ENCODE measurements around the gene CCDC88B. TPM values are rescaled to one million over a fixed set of nuclear protein-coding genes. Genes with fewer than 3 reads are reported as not detected.

Gene CCDC88B, protein sequence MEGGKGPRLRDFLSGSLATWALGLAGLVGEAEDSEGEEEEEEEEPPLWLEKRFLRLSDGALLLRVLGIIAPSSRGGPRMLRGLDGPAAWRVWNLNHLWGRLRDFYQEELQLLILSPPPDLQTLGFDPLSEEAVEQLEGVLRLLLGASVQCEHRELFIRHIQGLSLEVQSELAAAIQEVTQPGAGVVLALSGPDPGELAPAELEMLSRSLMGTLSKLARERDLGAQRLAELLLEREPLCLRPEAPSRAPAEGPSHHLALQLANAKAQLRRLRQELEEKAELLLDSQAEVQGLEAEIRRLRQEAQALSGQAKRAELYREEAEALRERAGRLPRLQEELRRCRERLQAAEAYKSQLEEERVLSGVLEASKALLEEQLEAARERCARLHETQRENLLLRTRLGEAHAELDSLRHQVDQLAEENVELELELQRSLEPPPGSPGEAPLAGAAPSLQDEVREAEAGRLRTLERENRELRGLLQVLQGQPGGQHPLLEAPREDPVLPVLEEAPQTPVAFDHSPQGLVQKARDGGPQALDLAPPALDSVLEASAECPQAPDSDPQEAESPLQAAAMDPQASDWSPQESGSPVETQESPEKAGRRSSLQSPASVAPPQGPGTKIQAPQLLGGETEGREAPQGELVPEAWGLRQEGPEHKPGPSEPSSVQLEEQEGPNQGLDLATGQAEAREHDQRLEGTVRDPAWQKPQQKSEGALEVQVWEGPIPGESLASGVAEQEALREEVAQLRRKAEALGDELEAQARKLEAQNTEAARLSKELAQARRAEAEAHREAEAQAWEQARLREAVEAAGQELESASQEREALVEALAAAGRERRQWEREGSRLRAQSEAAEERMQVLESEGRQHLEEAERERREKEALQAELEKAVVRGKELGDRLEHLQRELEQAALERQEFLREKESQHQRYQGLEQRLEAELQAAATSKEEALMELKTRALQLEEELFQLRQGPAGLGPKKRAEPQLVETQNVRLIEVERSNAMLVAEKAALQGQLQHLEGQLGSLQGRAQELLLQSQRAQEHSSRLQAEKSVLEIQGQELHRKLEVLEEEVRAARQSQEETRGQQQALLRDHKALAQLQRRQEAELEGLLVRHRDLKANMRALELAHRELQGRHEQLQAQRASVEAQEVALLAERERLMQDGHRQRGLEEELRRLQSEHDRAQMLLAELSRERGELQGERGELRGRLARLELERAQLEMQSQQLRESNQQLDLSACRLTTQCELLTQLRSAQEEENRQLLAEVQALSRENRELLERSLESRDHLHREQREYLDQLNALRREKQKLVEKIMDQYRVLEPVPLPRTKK (N-terminal part only)
- total RNA-seq = 0.54 and 0.69 TPM in 2 replicates

DNA sequence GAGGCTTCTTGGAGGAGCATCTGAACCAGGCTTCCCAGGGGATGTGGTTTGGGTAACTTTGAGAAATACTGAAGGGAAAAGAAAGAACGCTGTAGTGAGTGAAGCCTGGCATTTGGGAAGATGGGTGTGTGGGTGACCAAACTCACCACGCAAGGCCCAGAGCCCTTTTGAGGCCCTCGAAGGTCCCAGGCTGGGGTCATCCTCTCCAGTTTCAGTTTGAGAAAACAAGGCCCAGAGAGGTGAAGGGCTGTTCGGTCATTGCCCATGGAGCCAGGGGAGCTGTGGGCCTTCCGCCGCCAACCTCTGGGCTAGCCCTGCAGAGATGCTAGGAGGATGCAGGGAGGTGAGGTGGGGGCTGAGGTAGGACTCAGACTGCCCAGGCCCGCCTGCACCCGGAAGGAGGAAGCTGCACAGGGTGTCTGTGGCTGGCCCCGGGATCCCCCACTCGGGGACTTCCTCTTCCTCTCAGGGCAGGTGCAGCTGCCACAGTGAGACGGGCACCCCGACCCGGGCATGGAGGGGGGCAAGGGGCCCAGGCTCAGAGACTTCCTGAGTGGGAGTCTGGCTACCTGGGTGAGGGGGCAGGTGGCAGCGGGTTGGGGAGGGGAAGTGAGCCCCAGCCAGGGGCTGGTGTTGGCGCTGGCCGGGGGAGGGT lies at the start of gene CCDC88B:
TSS of gene CCDC88B (plus strand) at position 451 of the 655 bp plus-strand sequence. CDS start at position 514, 63 bp downstream.

DNA sequence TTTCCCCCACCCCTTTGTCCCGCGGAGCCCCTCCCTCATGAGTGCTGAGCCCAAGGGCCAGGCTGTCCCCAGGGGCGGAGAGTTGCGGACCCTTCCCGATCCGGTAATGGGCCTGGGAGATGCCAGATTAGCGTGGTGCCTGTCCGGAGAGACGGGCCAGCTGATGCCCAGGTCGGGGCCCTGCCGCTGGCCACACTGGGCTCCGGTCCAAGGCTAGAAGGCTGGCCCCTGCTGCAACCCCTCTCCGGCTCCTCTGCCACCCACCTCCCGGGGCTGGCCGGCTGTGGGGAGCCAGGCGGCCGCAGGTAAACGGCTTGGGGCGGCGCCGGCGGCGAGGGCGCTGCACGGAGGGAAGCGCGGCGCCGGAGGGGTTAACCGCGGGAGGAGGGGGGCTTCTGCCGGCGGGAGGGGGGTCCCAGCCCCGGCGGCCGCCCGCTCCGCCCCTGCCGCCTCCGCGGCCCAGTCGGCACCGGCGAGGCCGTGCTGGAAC lies 48.7 kb upstream of the CCDC88B start, which contains the start of gene KCNK4:
TSS of gene KCNK4 (plus strand) at position 41 of the 490 bp plus-strand sequence. CDS start 1,717 bp downstream, outside the sequence.

GRCh38 chr11:64299847-64300648 lies 40.0 kb upstream of the CCDC88B start, which contains the start of gene CATSPERZ:
CATSPERZ (plus strand) TSS chr11:64300358; CDS start chr11:64300411, 53 bp downstream.

GRCh38 chr11:64305075-64305690 lies 34.8 kb upstream of the CCDC88B start, which contains the start of gene ESRRA:
ESRRA (plus strand) TSS chr11:64305524; CDS start chr11:64307180, 1,656 bp downstream.

GRCh38 chr11:64317325-64317960 lies 22.6 kb upstream of the CCDC88B start, which contains the start of gene TRMT112:
TRMT112 (minus strand) TSS chr11:64317559; CDS start chr11:64317526, 33 bp downstream.

DNA sequence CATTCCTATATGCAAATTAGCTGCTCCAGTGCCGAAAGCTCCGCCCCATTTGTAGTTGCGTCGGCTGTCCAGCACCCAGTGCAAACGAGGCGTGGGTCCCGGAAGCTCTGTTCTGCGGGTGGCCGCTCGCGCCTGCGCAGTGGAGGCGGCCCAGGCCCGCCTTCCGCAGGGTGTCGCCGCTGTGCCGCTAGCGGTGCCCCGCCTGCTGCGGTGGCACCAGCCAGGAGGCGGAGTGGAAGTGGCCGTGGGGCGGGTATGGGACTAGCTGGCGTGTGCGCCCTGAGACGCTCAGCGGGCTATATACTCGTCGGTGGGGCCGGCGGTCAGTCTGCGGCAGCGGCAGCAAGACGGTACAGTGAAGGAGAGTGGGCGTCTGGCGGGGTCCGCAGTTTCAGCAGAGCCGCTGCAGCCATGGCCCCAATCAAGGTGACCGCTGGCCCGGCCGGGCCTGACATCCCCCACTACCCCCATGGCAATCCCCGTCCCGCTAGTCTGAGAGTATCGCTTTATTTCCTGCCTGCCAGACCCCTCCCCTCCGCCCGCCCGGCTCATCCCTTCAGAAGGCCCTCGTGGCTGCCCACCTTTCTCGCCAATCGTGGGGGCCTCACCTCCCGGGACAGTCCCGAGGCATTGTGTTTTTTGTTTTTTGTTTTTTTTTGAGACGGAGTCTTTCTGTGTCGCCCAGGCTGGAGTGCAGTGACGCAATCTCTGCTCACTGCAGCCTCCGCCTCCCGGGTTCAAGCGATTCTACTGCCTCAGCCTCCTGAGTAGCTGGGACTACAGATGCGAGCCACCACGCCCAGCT lies 21.8 kb upstream of the CCDC88B start, which contains the start of gene PRDX5:
TSS of gene PRDX5 (plus strand) at position 161 of the 805 bp plus-strand sequence. CDS start at position 256, 95 bp downstream.

GRCh38 chr11:64358907-64359711 lies 19.1 kb downstream of the CCDC88B start, which contains the start of gene RPS6KA4:
RPS6KA4 (plus strand) TSS chr11:64359162; CDS start chr11:64359236, 74 bp downstream.

Other genes with a start within 250 kb of the CCDC88B start
- gene MACROD1, start 174.1 kb upstream of the CCDC88B start, total RNA-seq = 14.9 and 15.3 TPM in 2 replicates
- gene STIP1, start 154.0 kb upstream of the CCDC88B start, total RNA-seq = 68.7 and 86.9 TPM in 2 replicates
- gene FERMT3, start 133.5 kb upstream of the CCDC88B start, total RNA-seq = 13.7 and 14.4 TPM in 2 replicates
- 16.2 and 19.6 TPM in 2 replicates for gene TRPT1, start 114.0 kb upstream of the CCDC88B start, total RNA-seq
- 52.1 and 60.7 TPM in 2 replicates for gene NUDT22, start 113.9 kb upstream of the CCDC88B start, total RNA-seq
- gene DNAJC4, start 109.7 kb upstream of the CCDC88B start, total RNA-seq = 9.1 and 11.5 TPM in 2 replicates
- 73.3 and 75.0 TPM in 2 replicates for gene VEGFB, start 105.6 kb upstream of the CCDC88B start, total RNA-seq
- gene FKBP2, start 99.1 kb upstream of the CCDC88B start, total RNA-seq = 82.6 and 104 TPM in 2 replicates
- 155 and 170 TPM in 2 replicates for gene PPP1R14B, start 93.3 kb upstream of the CCDC88B start, total RNA-seq
- 26.1 TPM in 2 replicates for gene PLCB3, start 88.7 kb upstream of the CCDC88B start, total RNA-seq
- 91.3 and 117 TPM in 2 replicates for gene BAD, start 55.5 kb upstream of the CCDC88B start, total RNA-seq
- 29.6 and 31.4 TPM in 2 replicates for gene GPR137, start 54.4 kb upstream of the CCDC88B start, total RNA-seq
- not detected in 2 replicates for gene KCNK4, start 48.9 kb upstream of the CCDC88B start, total RNA-seq
- 0.24 TPM in 1 of 2 replicates, not detected in the other for gene CATSPERZ, start 39.8 kb upstream of the CCDC88B start, total RNA-seq
- gene ESRRA, start 34.7 kb upstream of the CCDC88B start, total RNA-seq = 28.1 and 36.4 TPM in 2 replicates
- gene TRMT112, start 22.6 kb upstream of the CCDC88B start, total RNA-seq = 202 and 252 TPM in 2 replicates
- gene PRDX5, start 22.1 kb upstream of the CCDC88B start, total RNA-seq = 297 and 314 TPM in 2 replicates
- gene RPS6KA4, start 19.0 kb downstream of the CCDC88B start, total RNA-seq = 30.3 and 38.8 TPM in 2 replicates
- 0.12 and 0.20 TPM in 2 replicates for gene SLC22A11, start 215.7 kb downstream of the CCDC88B start, total RNA-seq